GM20000 (cell line): Measurements from ENCODE around the gene PLCH2.

ENCODE experiments used
- DNase-seq: peaks from one replicate; pipeline ENCODE4 v3.0.0; 2012; ENCODE audit warnings: low spot score
- TF ChIP-seq, protein P1 (sequence below): IDR thresholded peaks from 2 replicates; pipeline ENCODE4 v1.5.1; 2012; ENCODE audit warnings: mild to moderate bottlenecking, control low read depth; ENCODE audit errors: extremely low read depth, missing control alignments

The PLCH2 gene

GRCh38 chr1:2516124-2516523 is 40.0 kb downstream of the PLCH2 start:
- no peak for DNase-seq
- TF ChIP-seq, protein P1, sequence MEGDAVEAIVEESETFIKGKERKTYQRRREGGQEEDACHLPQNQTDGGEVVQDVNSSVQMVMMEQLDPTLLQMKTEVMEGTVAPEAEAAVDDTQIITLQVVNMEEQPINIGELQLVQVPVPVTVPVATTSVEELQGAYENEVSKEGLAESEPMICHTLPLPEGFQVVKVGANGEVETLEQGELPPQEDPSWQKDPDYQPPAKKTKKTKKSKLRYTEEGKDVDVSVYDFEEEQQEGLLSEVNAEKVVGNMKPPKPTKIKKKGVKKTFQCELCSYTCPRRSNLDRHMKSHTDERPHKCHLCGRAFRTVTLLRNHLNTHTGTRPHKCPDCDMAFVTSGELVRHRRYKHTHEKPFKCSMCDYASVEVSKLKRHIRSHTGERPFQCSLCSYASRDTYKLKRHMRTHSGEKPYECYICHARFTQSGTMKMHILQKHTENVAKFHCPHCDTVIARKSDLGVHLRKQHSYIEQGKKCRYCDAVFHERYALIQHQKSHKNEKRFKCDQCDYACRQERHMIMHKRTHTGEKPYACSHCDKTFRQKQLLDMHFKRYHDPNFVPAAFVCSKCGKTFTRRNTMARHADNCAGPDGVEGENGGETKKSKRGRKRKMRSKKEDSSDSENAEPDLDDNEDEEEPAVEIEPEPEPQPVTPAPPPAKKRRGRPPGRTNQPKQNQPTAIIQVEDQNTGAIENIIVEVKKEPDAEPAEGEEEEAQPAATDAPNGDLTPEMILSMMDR, result no peak

DNA sequence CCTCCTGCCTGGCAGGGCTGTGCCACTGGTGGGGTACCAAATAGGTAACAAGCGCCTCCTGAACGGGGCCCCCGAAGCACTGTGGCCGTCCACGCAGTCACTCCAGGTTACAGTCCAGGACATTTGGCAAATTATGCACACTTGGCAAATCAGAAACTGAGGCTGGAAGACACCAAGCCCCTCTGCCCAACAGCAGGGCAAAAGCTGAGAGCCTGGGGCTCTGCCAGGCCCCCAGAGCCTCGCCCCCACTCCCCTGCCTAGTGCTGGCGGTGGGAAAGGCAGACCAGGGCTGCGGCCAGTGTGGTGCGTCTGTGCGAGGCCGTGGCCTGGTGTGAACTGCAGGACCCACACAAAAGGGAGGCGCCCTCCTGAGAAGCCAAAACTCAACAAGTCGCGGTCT is 40.9 kb downstream of the PLCH2 start:
- TF ChIP-seq, protein P1, result no peak
- no peak for DNase-seq

DNA sequence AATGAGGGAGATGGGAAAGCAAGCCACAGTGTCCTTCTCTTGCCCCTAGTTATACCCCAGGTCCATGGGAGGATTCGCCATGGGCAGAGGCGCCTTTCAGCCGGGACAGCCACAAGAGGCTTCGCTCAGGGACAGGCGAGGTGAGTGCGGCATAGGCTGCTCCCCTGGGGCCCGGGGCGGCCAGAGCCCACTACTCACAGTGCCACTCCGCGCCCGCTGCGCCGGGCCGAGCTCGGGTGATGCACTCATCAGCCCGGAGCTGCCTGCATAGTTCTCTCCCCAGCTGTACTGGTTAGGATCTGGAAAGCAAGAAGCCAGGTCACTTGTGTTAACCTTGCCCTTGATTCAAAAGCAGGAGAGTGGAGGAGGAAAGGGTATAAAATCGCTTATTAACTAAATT is 41.9 kb downstream of the PLCH2 start:
- TF ChIP-seq, protein P1, result no peak
- no peak for DNase-seq

DNA sequence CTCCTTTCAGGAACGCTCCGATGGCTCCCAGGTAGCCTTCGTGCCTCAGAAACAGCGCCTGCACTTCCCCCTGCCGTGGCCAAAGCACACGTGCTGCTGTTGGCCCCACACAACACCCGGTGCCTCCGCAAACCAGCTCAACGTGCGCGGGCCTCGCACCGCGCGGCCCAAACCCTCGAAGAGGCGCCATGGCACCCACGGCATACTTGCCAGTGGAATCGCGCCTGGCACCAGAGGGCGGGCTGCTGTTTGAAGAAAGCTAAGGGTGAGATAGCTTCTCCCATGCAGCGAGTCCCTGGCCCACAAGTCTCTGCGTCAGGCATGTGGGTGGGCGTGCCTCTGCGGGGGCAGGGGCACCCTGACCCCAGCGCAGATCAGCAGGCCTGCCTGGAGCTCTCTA is 42.4 kb downstream of the PLCH2 start:
- TF ChIP-seq, protein P1, result no peak
- DNase-seq, result no peak

DNA sequence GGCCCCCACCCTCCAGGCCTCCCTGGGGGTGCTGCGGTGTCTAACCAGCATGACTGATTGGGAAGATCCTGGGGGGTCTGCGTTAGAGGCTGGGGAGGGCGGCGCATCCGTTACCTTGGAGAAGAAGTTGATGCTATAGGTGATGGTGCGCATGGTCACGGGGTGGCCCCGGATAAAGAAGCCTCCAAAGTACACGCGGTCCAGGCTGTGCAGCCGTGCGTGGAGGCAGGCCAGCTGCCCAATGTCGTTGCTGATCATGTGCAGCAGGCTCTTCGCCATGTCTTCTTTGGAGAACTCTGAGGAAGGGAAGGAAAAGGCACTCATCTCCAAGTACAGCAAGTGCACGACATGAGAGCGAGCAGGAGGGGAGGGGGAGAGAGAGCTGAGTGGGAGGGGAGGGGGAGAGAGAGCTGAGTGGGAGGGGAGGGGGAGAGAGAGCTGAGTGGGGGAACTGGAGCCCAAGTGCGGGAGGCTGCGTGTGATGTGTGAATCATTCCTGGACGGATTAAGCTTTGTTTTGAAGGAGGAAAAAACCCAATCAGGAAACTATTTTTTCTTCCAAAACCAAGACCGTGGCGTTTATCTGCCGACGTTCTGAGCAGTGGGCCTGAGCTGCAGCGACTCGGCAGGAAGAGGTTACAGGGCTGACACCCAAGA is 43.1 kb downstream of the PLCH2 start:
- TF ChIP-seq, protein P1, result no peak
- no peak for DNase-seq

- TF ChIP-seq, protein P1, result no peak
- no peak for DNase-seq
These were observed 43.6 kb downstream of the PLCH2 start for GRCh38 chr1:2519729-2520128.

- no peak for DNase-seq
- TF ChIP-seq, protein P1, result no peak
These were observed 44.1 kb downstream of the PLCH2 start for GRCh38 chr1:2520206-2520605.
